SU-DHL-6 (cell line): Measurements from ENCODE around the gene NPPA.

Experiments
- EZH2phosphoT487 ChIP-seq: fragments of 200-600 bp; sonication (generic), shearing (Covaris generic); conservative IDR thresholded peaks from 2 replicates; pipeline ENCODE4 v1.6.1; 2018; ENCODE audit warnings: mild to moderate bottlenecking, antibody characterized with exemption, low read length, moderate library complexity, mixed read lengths
- TF ChIP-seq, protein P1 (sequence below): fragments of 200-600 bp; sonication (generic); IDR thresholded peaks from one replicate; pipeline ENCODE4 v1.5.1; 2017; ENCODE audit warnings: antibody characterized with exemption, mild to moderate bottlenecking, low read length, moderate library complexity; ENCODE audit not compliant: insufficient read depth, poor library complexity, severe bottlenecking

DNA sequence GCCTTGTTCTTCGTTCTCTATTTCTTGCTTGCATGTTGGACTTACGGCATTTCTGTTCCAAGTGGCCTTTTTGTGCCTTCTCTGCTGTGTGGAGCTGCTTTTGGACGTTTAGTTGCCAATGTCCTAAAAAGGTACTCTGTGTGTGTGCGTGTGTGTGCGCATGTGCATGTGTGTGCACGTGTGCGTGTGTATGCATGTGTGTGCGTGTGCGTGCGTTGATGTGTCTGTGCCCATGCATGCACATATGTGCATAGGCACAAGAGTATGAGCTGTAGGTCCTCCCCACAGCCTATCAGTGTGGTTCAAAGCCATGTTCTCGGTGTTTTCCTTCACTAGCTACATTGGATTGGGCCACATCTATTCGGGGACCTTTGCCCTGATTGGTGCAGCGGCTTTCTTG lies 13.7 kb downstream of the NPPA start:
- TF ChIP-seq, protein P1, sequence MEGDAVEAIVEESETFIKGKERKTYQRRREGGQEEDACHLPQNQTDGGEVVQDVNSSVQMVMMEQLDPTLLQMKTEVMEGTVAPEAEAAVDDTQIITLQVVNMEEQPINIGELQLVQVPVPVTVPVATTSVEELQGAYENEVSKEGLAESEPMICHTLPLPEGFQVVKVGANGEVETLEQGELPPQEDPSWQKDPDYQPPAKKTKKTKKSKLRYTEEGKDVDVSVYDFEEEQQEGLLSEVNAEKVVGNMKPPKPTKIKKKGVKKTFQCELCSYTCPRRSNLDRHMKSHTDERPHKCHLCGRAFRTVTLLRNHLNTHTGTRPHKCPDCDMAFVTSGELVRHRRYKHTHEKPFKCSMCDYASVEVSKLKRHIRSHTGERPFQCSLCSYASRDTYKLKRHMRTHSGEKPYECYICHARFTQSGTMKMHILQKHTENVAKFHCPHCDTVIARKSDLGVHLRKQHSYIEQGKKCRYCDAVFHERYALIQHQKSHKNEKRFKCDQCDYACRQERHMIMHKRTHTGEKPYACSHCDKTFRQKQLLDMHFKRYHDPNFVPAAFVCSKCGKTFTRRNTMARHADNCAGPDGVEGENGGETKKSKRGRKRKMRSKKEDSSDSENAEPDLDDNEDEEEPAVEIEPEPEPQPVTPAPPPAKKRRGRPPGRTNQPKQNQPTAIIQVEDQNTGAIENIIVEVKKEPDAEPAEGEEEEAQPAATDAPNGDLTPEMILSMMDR: no peak
- TF ChIP-seq EZH2phosphoT487: no peak
